GM23338 (cell line): ENCODE measurements around the gene ARHGDIA. TPM values are rescaled to one million over a fixed set of nuclear protein-coding genes. Genes with fewer than 3 reads are reported as not detected.

Experiments used
- ATAC-seq: fragments of 200-7000 bp; cut with Tn5 transposase; 3 replicates; pipeline ENCODE4 v1.9.1; 2020
- DNase-seq: peaks from one replicate; pipeline ENCODE4 v3.0.0-alpha.2; 2015; ENCODE audit warnings: low spot score
- H2AFZ ChIP-seq: fragments of 200-600 bp; sonication (generic); 2 replicates; pipeline ENCODE4 v1.8.0; 2016; ENCODE audit warnings: antibody characterized with exemption, mild to moderate bottlenecking, moderate library complexity
- H3F3A ChIP-seq: fragments of 200-600 bp; sonication (generic); replicated peaks from 2 replicates; pipeline ENCODE4 v1.8.0; 2017; ENCODE audit warnings: antibody characterized with exemption, mixed run types, low read depth
- H3K27ac ChIP-seq: fragments of 200-600 bp; sonication (generic); 2 replicates; pipeline ENCODE4 v1.6.1; 2016; ENCODE audit warnings: low read depth
- H3K27me3 ChIP-seq: fragments of 200-600 bp; sonication (generic); 2 replicates; pipeline ENCODE4 v1.8.0; 2016; ENCODE audit warnings: mild to moderate bottlenecking, mixed run types, moderate library complexity; ENCODE audit not compliant: insufficient read depth
- H3K36me3 ChIP-seq: fragments of 200-600 bp; sonication (generic); 2 replicates; pipeline ENCODE4 v1.8.0; 2016; ENCODE audit warnings: mild to moderate bottlenecking; ENCODE audit not compliant: insufficient read depth
- H3K4me1 ChIP-seq: fragments of 200-600 bp; sonication (generic); 2 replicates; pipeline ENCODE4 v1.8.0; 2016; ENCODE audit warnings: mild to moderate bottlenecking, moderate library complexity; ENCODE audit not compliant: insufficient read depth
- H3K4me2 ChIP-seq: fragments of 200-600 bp; sonication (generic); 2 replicates; pipeline ENCODE4 v1.7.1; 2017; ENCODE audit warnings: mixed run types
- H3K4me3 ChIP-seq: fragments of 200-600 bp; sonication (generic); 2 replicates; pipeline ENCODE4 v1.6.1; 2016; ENCODE audit warnings: mixed run types
- H3K79me2 ChIP-seq: fragments of 200-600 bp; sonication (generic); replicated peaks from 2 replicates; pipeline ENCODE4 v1.8.0; 2017; ENCODE audit warnings: mild to moderate bottlenecking; ENCODE audit not compliant: insufficient read depth
- H3K9me2 ChIP-seq: fragments of 200-600 bp; sonication (generic); 2 replicates; pipeline ENCODE4 v1.8.0; 2017; ENCODE audit not compliant: insufficient read depth
- H4K20me1 ChIP-seq: fragments of 200-600 bp; sonication (generic); replicated peaks from 2 replicates; pipeline ENCODE4 v1.8.0; 2017; ENCODE audit warnings: mild to moderate bottlenecking; ENCODE audit not compliant: insufficient read depth
- H3K27ac Mint-ChIP-seq: 2 replicates; pipeline ENCODE4 v1.8.0; 2020; ENCODE audit warnings: inconsistent platforms, mild to moderate bottlenecking, moderate library complexity, mixed read lengths
- H3K27me3 Mint-ChIP-seq: 3 replicates; pipeline ENCODE4 v1.8.0; 2022; ENCODE audit warnings: low read depth, mild to moderate bottlenecking, moderate library complexity, mixed read lengths, inconsistent platforms; ENCODE audit not compliant: insufficient read depth, poor library complexity
- H3K36me3 Mint-ChIP-seq: 3 replicates; pipeline ENCODE4 v1.8.0; 2021; ENCODE audit warnings: low read depth, mild to moderate bottlenecking, inconsistent platforms, moderate library complexity, mixed read lengths
- H3K4me1 Mint-ChIP-seq: 3 replicates; pipeline ENCODE4 v1.8.0; 2020; ENCODE audit warnings: mild to moderate bottlenecking, inconsistent platforms, mixed read lengths
- H3K4me3 Mint-ChIP-seq: 3 replicates; pipeline ENCODE4 v1.8.0; 2021; ENCODE audit warnings: moderate library complexity, mild to moderate bottlenecking, inconsistent platforms, mixed read lengths
- H3K9me3 Mint-ChIP-seq: 3 replicates; pipeline ENCODE4 v1.8.0; 2020; ENCODE audit warnings: moderate library complexity, mild to moderate bottlenecking, inconsistent platforms, mixed read lengths
- CREB1 ChIP-seq: fragments of 250-450 bp; sonication (Bioruptor Pico); IDR thresholded peaks from 2 replicates; pipeline ENCODE4 v1.5.0; 2020; ENCODE audit warnings: low read depth, mild to moderate bottlenecking, moderate library complexity
- CTCF ChIP-seq, 2 experiments: fragments of 200-600 bp in 1 of 2; sonication (generic) in 1 of 2; conservative IDR thresholded peaks; 2 replicates each; pipeline versions ENCODE4 v1.5.1 to v1.6.1; 2016 to 2017; ENCODE audit warnings: antibody characterized with exemption in 2 of 2, low read depth in 2 of 2, mild to moderate bottlenecking in 2 of 2, moderate library complexity in 1 of 2
- EZH2 ChIP-seq: fragments of 200-600 bp; sonication (generic); IDR thresholded peaks from one replicate; pipeline ENCODE4 v1.8.0; 2017; ENCODE audit warnings: antibody characterized with exemption, mild to moderate bottlenecking, low read depth; ENCODE audit not compliant: unreplicated experiment
- EZH2phosphoT487 ChIP-seq: fragments of 200-600 bp; sonication (generic); IDR thresholded peaks from one replicate; pipeline ENCODE4 v1.8.1; 2018; ENCODE audit warnings: antibody characterized with exemption; ENCODE audit not compliant: unreplicated experiment
- JUNB ChIP-seq: IDR thresholded peaks from one replicate; pipeline ENCODE4 v1.6.1; 2016; ENCODE audit warnings: antibody characterized with exemption; ENCODE audit not compliant: unreplicated experiment
- NANOG ChIP-seq: IDR thresholded peaks from 2 replicates; pipeline ENCODE4 v1.6.1; 2016; ENCODE audit warnings: antibody characterized with exemption, borderline replicate concordance
- POLR2AphosphoS5 ChIP-seq: IDR thresholded peaks from 2 replicates; pipeline ENCODE4 v1.6.1; 2016; ENCODE audit warnings: antibody characterized with exemption, low read depth
- REST ChIP-seq: IDR thresholded peaks from one replicate; pipeline ENCODE4 v1.6.1; 2018; ENCODE audit warnings: antibody characterized with exemption; ENCODE audit not compliant: unreplicated experiment
- STAT1 ChIP-seq: IDR thresholded peaks from one replicate; pipeline ENCODE4 v1.6.1; 2016; ENCODE audit warnings: antibody characterized with exemption; ENCODE audit not compliant: unreplicated experiment
- ZNF114 ChIP-seq: fragments of 250-450 bp; sonication (Bioruptor Pico); IDR thresholded peaks from 2 replicates; pipeline ENCODE4 v1.5.0; 2020; ENCODE audit warnings: mild to moderate bottlenecking, moderate library complexity
- ZNF331 ChIP-seq: fragments of 250-450 bp; sonication (Bioruptor Pico); IDR thresholded peaks from 2 replicates; pipeline ENCODE4 v1.5.0; 2020; ENCODE audit warnings: low read depth, mild to moderate bottlenecking, moderate library complexity
- polyA plus RNA-seq: library from polyadenylated mRNA; unstranded; fragments of >200 nt; fragmentation: Nextera tagmentation; extraction: Ambion mirVana; gene quantifications from 2 replicates; pipeline ENCODE4 v1.2.1, GENCODE V29; 2016
- total RNA-seq: library from RNA; depleted of rRNA; stranded (reverse); fragments of >200 nt; shearing (Covaris generic); gene quantifications from 2 replicates; pipeline ENCODE4 v1.2.3, GENCODE V29; 2014
- TF ChIP-seq, protein P1 (sequence below): fragments of 250-450 bp; sonication (Bioruptor Pico); IDR thresholded peaks from 2 replicates; pipeline ENCODE4 v1.5.0; 2020; ENCODE audit warnings: mild to moderate bottlenecking, moderate library complexity
- TF ChIP-seq, protein P2 (sequence below): IDR thresholded peaks from 2 replicates; pipeline ENCODE4 v1.6.1; 2016; ENCODE audit warnings: antibody characterized with exemption

ARHGDIA gene
- total and polyA plus RNA-seq, 2 experiments from 2014 or later: 125 to 140 TPM

DNA sequence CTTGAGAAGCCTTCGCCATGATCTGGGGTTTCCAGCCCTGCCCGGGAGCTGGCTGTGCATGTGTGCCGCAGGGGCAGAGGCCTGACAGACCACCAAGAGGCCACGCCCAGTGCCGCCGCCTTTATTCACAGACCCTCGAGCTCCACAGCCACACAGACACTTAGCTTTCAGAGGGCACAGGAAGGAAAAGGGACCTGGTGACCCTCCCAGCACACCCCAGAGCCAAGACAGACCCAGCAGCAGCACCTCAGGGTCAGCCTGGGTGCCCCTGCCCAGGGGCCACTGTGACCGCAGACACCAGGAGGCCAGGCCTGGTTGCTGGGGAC lies 48.9 kb downstream of the ARHGDIA start:
- Mint-ChIP-seq H3K4me3 (no peak overlapping the region), H3K27ac (no peak overlapping the region), H3K9me3 (no peaks in the 10 kb centered on the region), H3K4me1 (peaks cover 8% of the 10 kb centered on the region), H3K27me3 (peaks cover 5% of the 10 kb centered on the region), H3K36me3 (no peaks in the 10 kb centered on the region)
- Histone ChIP-seq H4K20me1 (no peaks in the 10 kb centered on the region), H3K27ac (no peak overlapping the region), H3K79me2 (no peaks in the 10 kb centered on the region), H3K36me3 (no peaks in the 10 kb centered on the region), H3K4me3 (no peak overlapping the region), H3F3A (0 out of 2 replicates have a peak, but pooled peaks cover 6% of the 10 kb centered on the region), H3K4me1 (peaks cover 5% of the 10 kb centered on the region), H3K4me2 (no peak overlapping the region), H3K9me2 (no peaks in the 10 kb centered on the region), H2AFZ (no peak overlapping the region), H3K27me3 (no peaks in the 10 kb centered on the region)
- TF ChIP-seq REST (no peak), CREB1 (CRISPR knock-in tag) (no peak), ZNF114 (CRISPR knock-in tag) (no peak), CTCF (conservative IDR thresholded peaks at IDR 0.05; ENCODE audit: low read depth in 2 of 2) (no peak), POLR2AphosphoS5 (no peak), STAT1 (no peak), JUNB (no peak), NANOG (no peak), ZNF331 (CRISPR knock-in tag) (no peak), EZH2 (no peak), EZH2phosphoT487 (no peak)
- TF ChIP-seq, protein P1, sequence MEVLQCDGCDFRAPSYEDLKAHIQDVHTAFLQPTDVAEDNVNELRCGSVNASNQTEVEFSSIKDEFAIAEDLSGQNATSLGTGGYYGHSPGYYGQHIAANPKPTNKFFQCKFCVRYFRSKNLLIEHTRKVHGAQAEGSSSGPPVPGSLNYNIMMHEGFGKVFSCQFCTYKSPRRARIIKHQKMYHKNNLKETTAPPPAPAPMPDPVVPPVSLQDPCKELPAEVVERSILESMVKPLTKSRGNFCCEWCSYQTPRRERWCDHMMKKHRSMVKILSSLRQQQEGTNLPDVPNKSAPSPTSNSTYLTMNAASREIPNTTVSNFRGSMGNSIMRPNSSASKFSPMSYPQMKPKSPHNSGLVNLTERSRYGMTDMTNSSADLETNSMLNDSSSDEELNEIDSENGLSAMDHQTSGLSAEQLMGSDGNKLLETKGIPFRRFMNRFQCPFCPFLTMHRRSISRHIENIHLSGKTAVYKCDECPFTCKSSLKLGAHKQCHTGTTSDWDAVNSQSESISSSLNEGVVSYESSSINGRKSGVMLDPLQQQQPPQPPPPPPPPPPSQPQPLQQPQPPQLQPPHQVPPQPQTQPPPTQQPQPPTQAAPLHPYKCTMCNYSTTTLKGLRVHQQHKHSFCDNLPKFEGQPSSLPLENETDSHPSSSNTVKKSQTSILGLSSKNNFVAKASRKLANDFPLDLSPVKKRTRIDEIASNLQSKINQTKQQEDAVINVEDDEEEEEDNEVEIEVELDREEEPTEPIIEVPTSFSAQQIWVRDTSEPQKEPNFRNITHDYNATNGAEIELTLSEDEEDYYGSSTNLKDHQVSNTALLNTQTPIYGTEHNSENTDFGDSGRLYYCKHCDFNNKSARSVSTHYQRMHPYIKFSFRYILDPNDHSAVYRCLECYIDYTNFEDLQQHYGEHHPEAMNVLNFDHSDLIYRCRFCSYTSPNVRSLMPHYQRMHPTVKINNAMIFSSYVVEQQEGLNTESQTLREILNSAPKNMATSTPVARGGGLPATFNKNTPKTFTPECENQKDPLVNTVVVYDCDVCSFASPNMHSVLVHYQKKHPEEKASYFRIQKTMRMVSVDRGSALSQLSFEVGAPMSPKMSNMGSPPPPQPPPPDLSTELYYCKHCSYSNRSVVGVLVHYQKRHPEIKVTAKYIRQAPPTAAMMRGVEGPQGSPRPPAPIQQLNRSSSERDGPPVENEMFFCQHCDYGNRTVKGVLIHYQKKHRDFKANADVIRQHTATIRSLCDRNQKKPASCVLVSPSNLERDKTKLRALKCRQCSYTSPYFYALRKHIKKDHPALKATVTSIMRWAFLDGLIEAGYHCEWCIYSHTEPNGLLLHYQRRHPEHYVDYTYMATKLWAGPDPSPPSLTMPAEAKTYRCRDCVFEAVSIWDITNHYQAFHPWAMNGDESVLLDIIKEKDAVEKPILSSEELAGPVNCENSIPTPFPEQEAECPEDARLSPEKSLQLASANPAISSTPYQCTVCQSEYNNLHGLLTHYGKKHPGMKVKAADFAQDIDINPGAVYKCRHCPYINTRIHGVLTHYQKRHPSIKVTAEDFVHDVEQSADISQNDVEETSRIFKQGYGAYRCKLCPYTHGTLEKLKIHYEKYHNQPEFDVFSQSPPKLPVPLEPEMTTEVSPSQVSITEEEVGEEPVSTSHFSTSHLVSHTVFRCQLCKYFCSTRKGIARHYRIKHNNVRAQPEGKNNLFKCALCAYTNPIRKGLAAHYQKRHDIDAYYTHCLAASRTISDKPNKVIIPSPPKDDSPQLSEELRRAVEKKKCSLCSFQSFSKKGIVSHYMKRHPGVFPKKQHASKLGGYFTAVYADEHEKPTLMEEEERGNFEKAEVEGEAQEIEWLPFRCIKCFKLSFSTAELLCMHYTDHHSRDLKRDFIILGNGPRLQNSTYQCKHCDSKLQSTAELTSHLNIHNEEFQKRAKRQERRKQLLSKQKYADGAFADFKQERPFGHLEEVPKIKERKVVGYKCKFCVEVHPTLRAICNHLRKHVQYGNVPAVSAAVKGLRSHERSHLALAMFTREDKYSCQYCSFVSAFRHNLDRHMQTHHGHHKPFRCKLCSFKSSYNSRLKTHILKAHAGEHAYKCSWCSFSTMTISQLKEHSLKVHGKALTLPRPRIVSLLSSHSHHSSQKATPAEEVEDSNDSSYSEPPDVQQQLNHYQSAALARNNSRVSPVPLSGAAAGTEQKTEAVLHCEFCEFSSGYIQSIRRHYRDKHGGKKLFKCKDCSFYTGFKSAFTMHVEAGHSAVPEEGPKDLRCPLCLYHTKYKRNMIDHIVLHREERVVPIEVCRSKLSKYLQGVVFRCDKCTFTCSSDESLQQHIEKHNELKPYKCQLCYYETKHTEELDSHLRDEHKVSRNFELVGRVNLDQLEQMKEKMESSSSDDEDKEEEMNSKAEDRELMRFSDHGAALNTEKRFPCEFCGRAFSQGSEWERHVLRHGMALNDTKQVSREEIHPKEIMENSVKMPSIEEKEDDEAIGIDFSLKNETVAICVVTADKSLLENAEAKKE (CRISPR knock-in tag): no peak
- TF ChIP-seq, protein P2, sequence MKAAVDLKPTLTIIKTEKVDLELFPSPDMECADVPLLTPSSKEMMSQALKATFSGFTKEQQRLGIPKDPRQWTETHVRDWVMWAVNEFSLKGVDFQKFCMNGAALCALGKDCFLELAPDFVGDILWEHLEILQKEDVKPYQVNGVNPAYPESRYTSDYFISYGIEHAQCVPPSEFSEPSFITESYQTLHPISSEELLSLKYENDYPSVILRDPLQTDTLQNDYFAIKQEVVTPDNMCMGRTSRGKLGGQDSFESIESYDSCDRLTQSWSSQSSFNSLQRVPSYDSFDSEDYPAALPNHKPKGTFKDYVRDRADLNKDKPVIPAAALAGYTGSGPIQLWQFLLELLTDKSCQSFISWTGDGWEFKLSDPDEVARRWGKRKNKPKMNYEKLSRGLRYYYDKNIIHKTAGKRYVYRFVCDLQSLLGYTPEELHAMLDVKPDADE: no peak
- no peak for DNase-seq
- ATAC-seq: no peak
